ENCODE measurements around the gene IMPA2. TPM values are rescaled to one million over a fixed set of nuclear protein-coding genes. Genes with fewer than 3 reads are reported as not detected.

IMPA2 gene
- total RNA-seq, 2 donors from 2014 or later: 269 to 446 TPM

DNA sequence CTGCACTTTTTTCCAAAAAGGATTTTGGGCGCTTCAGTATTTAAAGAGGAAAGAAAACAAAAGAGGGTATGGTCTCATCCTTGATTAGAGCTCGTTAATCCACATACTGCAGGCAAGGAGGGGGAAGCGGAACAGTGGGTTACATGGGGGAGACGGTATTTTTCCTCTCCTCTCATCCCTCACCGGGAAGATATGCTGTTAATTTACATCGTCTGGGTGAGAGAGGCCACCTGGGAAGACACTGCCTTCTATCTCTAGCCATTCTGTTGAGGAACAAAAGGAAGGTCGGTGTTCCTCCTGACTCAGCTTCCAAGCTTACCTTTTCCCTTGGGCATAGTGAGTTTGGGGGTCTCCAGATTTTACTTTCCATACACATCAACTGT lies 52.3 kb downstream of the IMPA2 start:
- WGBS, 2 donors: 76 to 84% methylated on average over 7 of the region's 7 CpGs
- no peaks in the 10 kb centered on the region for H3K9me3 ChIP-seq
- TF ChIP-seq, protein P1, sequence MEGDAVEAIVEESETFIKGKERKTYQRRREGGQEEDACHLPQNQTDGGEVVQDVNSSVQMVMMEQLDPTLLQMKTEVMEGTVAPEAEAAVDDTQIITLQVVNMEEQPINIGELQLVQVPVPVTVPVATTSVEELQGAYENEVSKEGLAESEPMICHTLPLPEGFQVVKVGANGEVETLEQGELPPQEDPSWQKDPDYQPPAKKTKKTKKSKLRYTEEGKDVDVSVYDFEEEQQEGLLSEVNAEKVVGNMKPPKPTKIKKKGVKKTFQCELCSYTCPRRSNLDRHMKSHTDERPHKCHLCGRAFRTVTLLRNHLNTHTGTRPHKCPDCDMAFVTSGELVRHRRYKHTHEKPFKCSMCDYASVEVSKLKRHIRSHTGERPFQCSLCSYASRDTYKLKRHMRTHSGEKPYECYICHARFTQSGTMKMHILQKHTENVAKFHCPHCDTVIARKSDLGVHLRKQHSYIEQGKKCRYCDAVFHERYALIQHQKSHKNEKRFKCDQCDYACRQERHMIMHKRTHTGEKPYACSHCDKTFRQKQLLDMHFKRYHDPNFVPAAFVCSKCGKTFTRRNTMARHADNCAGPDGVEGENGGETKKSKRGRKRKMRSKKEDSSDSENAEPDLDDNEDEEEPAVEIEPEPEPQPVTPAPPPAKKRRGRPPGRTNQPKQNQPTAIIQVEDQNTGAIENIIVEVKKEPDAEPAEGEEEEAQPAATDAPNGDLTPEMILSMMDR (IDR thresholded peaks at IDR 0.05): no peak
- no peak overlapping the region for H3K4me3 ChIP-seq
- peaks cover 55% of the 10 kb centered on the region for H3K4me1 ChIP-seq
- ATAC-seq: no peak
- intact Hi-C loops (cut with DNase I): no loop called here
- no peak for DNase-seq
- H3K36me3 ChIP-seq (replicated peaks in 1 of 2; ENCODE audit: insufficient read depth in 1 of 2, low read depth in 2 of 2): peaks cover 0 to 7% of the 10 kb centered on the region in 2 donors
- H3K27ac ChIP-seq: peak overlapping the region in 3 of 4 donors; percentile 14 to 84 (median 75)
- no peaks in the 10 kb centered on the region for H3K27me3 ChIP-seq

DNA sequence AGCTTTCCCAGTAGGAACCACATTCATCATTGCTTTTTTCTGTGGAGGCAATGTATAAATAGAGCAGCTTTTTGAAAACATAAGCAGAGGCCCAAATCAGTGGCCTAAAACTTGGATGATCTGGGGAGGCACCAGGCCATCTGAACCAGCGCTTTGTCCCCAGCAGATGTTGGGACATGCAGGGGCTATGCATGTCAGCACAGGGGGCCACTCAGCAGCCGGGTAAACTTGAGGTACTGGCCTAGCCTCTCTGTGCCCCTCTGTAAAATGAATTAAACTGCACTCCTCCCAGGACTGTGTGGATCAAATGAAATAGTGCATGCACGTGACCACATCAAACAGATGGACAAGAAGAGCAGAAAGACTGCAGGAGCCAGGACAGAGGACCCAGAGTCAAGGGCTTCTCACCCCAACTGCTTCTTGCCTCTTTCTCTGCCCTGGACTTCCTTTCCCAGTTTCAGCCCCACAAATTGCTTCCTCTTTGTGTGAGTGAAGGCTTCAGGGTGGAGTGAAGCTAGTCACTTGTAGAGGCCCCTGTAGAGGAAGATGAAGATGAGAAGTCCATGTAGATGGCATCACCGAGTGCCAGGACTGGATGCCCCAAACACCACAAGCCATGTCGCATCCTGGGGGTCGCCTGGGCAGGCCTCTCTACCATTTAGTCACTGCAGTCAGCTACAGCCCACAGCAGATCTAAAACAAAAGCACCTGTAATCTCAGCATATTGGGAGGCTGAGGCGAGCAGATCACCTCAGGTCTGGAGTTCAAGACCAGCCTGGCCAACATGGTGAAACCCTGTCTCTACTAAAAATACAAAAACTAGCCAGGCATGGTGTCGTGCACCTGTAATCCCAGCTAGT lies 53.2 kb downstream of the IMPA2 start:
- no peak for DNase-seq
- 87 to 96% methylated on average over 8 of the region's 8 CpGs for WGBS, 2 donors
- no peak for ATAC-seq

GRCh38 chr18:12035481-12035880 lies 54.2 kb downstream of the IMPA2 start:
- Histone ChIP-seq H3K27me3 (no peaks in the 10 kb centered on the region), H3K4me3 (no peak overlapping the region), H3K9me3 (no peaks in the 10 kb centered on the region), H3K36me3 (replicated peaks in 1 of 2; ENCODE audit: insufficient read depth in 1 of 2, low read depth in 2 of 2) (peaks cover 0 to 4% of the 10 kb centered on the region in 2 donors), H3K27ac (peak overlapping the region; percentile 75 to 92 (median 84)), H3K4me1 (peaks cover 62% of the 10 kb centered on the region)
- TF ChIP-seq, protein P1 (IDR thresholded peaks at IDR 0.05): no peak
- TF ChIP-seq POLR2A (IDR thresholded peaks at IDR 0.05): no peak
- WGBS, 2 donors: 54 to 59% methylated on average over 6 of the region's 6 CpGs
- intact Hi-C loops (cut with DNase I): no loop called here
- DNase-seq: peak in 2 of 4 donors; percentile 56 to 58
- no peak for ATAC-seq

More for the DNA sequence above, 53.2 kb downstream of the IMPA2 start:
- TF ChIP-seq POLR2A (IDR thresholded peaks at IDR 0.05): no peak
- TF ChIP-seq, protein P1 (IDR thresholded peaks at IDR 0.05): no peak
- no peaks in the 10 kb centered on the region for H3K9me3 ChIP-seq
- H3K27me3 ChIP-seq: no peaks in the 10 kb centered on the region
- intact Hi-C loops (cut with DNase I): no loop called here
- peaks cover 59% of the 10 kb centered on the region for H3K4me1 ChIP-seq
- peak overlapping the region; percentile 51 to 92 (median 80) for H3K27ac ChIP-seq
- H3K4me3 ChIP-seq: no peak overlapping the region
- H3K36me3 ChIP-seq (replicated peaks in 1 of 2; ENCODE audit: insufficient read depth in 1 of 2, low read depth in 2 of 2): peaks cover 0 to 7% of the 10 kb centered on the region in 2 donors

- peak; percentile 85 for ATAC-seq
- intact Hi-C loops (cut with DNase I): no loop called here
- no peak overlapping the region for H3K4me3 ChIP-seq
Observed at GRCh38 chr18:12036201-12036751, 55.0 kb downstream of the IMPA2 start.

More at GRCh38 chr18:12036201-12036751, 55.0 kb downstream of the IMPA2 start:
- Histone ChIP-seq H3K27ac (peak overlapping the region; percentile 75 to 92 (median 84)), H3K36me3 (replicated peaks in 1 of 2; ENCODE audit: insufficient read depth in 1 of 2, low read depth in 2 of 2) (no peaks in the 10 kb centered on the region), H3K4me1 (peaks cover 62% of the 10 kb centered on the region), H3K9me3 (no peaks in the 10 kb centered on the region), H3K27me3 (no peaks in the 10 kb centered on the region)
- 9 to 14% methylated on average over 8 to 9 of the region's 9 CpGs for WGBS, 2 donors
- peak; percentile 87 to 95 (median 94) for DNase-seq
- peak in 1 of 3 donors; percentile 15 for TF ChIP-seq POLR2A (IDR thresholded peaks at IDR 0.05)
- TF ChIP-seq, protein P1 (IDR thresholded peaks at IDR 0.05): no peak

Measured in body of pancreas (tissue), 4 donors.